ENCODE data around the gene A1BG.

DNA sequence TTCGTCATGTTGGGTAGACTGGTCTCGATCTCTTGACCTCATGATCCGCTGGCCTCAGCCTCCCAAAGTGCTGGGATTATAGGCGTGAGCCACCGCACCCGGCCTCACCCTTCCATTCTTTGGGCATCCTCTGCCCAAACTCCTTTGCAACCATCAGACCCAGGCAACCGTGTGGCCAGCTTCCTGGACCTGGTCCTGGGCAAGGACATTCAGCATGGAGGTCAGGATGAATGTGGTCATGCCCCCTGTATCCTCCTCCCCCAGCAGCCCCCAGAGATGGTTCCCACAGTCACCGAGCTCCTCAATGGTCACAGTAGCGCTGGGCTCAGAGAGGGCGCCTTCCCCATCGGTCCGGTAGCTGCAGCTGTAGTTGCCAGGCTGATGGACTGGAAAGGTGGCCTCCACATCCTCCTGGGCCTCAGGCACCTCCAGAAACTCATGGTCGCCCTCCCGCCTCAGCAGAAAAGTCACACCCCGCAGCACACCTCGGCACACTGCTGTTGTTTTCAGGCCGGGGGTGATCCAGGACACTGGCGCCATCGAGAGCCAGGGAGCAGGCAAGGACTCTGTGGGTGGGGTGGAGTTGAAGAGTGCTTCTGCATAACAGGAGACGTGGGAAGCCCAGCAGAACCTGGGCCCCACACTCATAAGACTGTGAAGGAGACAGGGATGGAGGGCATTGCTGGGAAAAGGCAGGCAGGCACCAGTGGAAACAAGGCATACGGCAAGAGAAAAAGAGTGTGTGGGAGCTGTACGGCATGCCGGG lies 1.1 kb downstream of the A1BG start:
- TF ChIP-seq MAX (IDR thresholded peaks at IDR 0.05) (no peak), ZZZ3 (CRISPR knock-in tag; IDR thresholded peaks at IDR 0.05; ENCODE audit: borderline replicate concordance) (no peak), JDP2 (CRISPR knock-in tag; IDR thresholded peaks at IDR 0.05; ENCODE audit: borderline replicate concordance) (no peak), ATF3 (CRISPR knock-in tag; IDR thresholded peaks at IDR 0.05) (no peak), ZNF672 (CRISPR knock-in tag; IDR thresholded peaks at IDR 0.05) (no peak), GABPA (IDR thresholded peaks at IDR 0.05; ENCODE audit: low read depth, low read length) (no peak), GABPA (CRISPR knock-in tag; IDR thresholded peaks at IDR 0.05; ENCODE audit: low read depth) (no peak), POLR2A (IDR thresholded peaks at IDR 0.05; ENCODE audit: insufficient read depth in 1 of 2, low read depth in 2 of 2, low read length in 2 of 2) (no peak), MAFK (conservative IDR thresholded peaks at IDR 0.05 in 1 of 2, IDR thresholded peaks at IDR 0.05 in 1 of 2; ENCODE audit: low read length in 2 of 2) (no peak)
- TF ChIP-seq, protein P1, sequence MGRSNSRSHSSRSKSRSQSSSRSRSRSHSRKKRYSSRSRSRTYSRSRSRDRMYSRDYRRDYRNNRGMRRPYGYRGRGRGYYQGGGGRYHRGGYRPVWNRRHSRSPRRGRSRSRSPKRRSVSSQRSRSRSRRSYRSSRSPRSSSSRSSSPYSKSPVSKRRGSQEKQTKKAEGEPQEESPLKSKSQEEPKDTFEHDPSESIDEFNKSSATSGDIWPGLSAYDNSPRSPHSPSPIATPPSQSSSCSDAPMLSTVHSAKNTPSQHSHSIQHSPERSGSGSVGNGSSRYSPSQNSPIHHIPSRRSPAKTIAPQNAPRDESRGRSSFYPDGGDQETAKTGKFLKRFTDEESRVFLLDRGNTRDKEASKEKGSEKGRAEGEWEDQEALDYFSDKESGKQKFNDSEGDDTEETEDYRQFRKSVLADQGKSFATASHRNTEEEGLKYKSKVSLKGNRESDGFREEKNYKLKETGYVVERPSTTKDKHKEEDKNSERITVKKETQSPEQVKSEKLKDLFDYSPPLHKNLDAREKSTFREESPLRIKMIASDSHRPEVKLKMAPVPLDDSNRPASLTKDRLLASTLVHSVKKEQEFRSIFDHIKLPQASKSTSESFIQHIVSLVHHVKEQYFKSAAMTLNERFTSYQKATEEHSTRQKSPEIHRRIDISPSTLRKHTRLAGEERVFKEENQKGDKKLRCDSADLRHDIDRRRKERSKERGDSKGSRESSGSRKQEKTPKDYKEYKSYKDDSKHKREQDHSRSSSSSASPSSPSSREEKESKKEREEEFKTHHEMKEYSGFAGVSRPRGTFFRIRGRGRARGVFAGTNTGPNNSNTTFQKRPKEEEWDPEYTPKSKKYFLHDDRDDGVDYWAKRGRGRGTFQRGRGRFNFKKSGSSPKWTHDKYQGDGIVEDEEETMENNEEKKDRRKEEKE (IDR thresholded peaks at IDR 0.05), result no peak
- TF ChIP-seq, protein P2, sequence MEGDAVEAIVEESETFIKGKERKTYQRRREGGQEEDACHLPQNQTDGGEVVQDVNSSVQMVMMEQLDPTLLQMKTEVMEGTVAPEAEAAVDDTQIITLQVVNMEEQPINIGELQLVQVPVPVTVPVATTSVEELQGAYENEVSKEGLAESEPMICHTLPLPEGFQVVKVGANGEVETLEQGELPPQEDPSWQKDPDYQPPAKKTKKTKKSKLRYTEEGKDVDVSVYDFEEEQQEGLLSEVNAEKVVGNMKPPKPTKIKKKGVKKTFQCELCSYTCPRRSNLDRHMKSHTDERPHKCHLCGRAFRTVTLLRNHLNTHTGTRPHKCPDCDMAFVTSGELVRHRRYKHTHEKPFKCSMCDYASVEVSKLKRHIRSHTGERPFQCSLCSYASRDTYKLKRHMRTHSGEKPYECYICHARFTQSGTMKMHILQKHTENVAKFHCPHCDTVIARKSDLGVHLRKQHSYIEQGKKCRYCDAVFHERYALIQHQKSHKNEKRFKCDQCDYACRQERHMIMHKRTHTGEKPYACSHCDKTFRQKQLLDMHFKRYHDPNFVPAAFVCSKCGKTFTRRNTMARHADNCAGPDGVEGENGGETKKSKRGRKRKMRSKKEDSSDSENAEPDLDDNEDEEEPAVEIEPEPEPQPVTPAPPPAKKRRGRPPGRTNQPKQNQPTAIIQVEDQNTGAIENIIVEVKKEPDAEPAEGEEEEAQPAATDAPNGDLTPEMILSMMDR (CRISPR knock-in tag; IDR thresholded peaks at IDR 0.05), result peak; percentile 32; the same call in 1 of the 2 replicates
